HG02852 (cell line): ENCODE results near the gene ACSS2.

Experiments used
- ATAC-seq: cut with Tn5 transposase; IDR thresholded peaks from one replicate; pipeline ENCODE4 v1.9.1; 2021; ENCODE audit warnings: mild to moderate bottlenecking, moderate library complexity; ENCODE audit not compliant: unreplicated experiment

ACSS2 gene

GRCh38 chr20:34907616-34908469 lies 31.4 kb downstream of the ACSS2 start:
- no peak for ATAC-seq

DNA sequence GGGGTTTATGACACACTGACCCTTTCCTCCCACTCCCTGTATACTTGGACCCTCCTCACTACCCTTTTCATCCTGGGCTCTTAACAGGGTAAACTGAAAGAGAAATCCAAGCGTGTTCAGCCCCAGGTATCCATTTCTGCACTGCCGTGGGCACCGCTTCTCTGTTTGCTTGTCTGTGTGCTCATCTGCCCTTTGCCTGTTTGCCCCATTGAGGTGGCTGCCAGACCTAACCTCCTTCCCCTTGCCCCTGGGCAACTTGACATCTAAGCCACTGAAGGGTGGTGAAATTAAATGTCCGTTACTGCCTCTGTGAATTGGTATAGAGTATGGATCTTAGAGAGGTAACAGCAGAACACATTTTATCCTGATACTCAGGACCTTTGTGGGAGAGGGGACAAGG lies 38.7 kb downstream of the ACSS2 start:
- no peak for ATAC-seq

GRCh38 chr20:34915749-34916455 lies 39.5 kb downstream of the ACSS2 start:
- ATAC-seq, result no peak

- ATAC-seq, result no peak
These were observed 40.5 kb downstream of the ACSS2 start for GRCh38 chr20:34916774-34917354.

GRCh38 chr20:34920055-34920454 lies 43.6 kb downstream of the ACSS2 start:
- ATAC-seq, result no peak

GRCh38 chr20:34921436-34921835 lies 45.0 kb downstream of the ACSS2 start:
- no peak for ATAC-seq

DNA sequence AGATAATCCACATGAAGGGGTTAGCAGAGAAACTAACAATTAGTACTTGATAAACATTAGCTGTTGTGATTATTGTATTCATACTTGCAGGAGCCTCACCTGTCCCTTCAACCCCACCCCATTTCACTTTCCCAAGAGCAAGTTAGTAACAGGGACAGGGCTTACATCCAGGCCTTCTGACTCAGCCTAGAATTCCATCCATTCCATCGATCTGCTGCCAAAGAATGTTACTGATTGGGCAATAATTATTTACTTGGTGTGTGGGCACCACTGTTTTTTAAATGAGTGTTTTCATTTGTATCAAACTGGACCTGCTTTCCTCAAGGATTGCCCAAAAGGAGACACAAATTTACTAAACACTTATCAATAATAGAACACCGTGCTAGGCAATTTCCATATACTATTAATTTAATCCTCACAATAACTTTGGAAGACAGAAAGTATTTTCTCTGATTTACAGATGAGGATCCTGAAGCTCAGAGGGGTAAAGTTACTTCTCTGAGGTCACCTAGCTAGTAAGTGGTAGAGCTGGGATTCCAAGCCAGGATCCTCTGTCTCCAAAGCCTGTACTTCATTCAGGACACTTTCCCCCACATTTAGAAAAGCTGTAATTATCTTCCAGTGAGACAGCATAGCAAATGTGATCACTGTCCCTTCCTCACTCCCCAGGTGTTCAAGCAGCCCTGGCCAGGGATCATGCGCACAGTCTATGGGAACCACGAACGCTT lies 46.4 kb downstream of the ACSS2 start:
- ATAC-seq, result no peak

DNA sequence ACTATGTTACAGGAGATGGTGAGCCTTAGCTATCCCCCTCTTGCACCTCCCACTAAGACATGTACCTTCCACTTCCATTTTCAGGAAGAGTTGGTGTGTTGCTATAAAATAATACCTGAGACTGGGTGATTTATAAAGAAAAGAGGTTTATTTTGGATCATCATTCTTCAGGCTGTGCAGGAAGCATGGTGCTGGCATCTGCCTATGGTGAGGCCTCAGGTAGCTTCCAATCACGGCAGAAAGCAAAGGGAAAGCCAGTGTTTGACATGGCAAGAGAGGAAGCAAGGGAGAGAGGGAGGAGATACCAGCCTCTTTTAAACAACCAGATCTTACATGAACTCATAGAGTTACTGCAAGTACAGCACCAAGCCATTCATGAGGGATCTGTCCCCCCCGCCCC lies 47.0 kb downstream of the ACSS2 start:
- no peak for ATAC-seq

GRCh38 chr20:34925341-34925740 lies 48.9 kb downstream of the ACSS2 start:
- no peak for ATAC-seq

DNA sequence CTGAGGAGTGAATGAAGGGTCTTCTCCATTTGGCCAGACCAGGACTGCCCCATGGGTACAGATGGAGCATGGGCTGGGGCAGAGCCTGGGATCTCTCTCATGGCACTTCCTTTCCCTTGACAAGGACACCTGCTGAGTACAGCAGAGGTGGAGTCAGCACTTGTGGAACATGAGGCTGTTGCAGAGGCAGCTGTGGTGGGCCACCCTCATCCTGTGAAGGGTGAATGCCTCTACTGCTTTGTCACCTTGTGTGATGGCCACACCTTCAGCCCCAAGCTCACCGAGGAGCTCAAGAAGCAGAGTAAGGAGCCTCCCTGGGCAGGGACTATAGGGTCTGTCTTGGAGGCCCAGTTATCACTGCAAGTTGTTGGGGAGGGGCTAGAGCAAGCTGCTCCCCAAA lies 49.6 kb downstream of the ACSS2 start:
- no peak for ATAC-seq

DNA sequence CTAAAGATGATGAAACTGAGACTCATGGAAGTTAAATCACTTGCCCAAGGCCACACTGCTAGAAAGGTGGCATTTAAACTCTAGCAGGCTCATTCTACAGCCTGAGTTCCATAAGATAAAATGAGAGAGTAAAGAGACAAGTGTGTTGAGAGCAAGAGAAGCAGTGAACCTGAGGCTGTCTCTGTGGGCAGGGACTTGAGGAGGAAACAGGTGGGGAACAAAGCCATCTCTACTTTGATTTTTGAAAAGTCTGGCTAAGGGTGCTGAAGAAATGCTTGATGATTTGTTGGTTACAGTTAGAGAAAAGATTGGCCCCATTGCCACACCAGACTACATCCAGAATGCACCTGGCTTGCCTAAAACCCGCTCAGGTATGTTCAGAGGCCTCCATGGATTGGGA lies 50.2 kb downstream of the ACSS2 start:
- no peak for ATAC-seq

- no peak for ATAC-seq
These were observed 51.3 kb downstream of the ACSS2 start for GRCh38 chr20:34927736-34928135.

GRCh38 chr20:34928411-34928810 lies 52.0 kb downstream of the ACSS2 start:
- ATAC-seq, result no peak

- ATAC-seq, result no peak
These were observed 55.4 kb downstream of the ACSS2 start for GRCh38 chr20:34931771-34932170.

- no peak for ATAC-seq
These were observed 62.2 kb downstream of the ACSS2 start for GRCh38 chr20:34938466-34939163.

DNA sequence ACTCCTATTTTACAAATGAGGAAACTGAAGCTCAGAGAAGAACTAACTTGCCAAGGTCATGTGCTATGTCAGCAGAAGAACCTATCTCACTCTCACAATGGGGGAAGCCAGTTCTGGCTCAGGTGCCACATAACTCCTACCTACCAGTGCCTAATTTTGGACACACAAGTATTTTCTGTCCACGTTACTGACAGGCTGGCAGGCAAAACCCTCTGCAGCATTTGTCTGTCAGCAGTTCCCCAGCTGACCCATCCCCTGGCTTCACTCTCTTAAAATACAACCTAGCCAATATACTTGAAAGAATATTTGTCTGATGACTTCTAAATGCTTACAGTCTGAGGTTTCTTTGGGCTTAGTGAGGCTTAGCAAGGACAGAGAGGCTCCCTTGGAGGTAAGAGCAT lies 63.7 kb downstream of the ACSS2 start:
- ATAC-seq, result no peak

DNA sequence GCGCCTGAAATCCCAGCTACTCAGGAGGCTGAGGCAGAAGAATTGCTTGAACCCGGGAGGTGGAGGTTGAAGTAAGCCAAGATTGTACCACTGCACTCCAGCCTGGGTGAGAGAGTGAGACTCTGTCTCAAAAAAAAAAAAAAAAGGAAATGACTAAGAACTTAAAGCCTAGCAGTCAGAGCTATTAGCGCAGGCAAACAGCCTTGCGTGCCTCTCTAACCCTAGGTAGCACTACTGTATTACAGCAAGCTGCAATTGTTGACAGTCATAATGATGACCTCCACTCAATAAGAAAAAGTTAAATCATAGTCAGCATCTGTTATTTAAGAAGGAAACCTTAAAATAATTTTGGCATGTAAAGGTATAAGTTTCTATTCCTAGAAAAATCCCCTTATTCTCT lies 64.8 kb downstream of the ACSS2 start:
- no peak for ATAC-seq

DNA sequence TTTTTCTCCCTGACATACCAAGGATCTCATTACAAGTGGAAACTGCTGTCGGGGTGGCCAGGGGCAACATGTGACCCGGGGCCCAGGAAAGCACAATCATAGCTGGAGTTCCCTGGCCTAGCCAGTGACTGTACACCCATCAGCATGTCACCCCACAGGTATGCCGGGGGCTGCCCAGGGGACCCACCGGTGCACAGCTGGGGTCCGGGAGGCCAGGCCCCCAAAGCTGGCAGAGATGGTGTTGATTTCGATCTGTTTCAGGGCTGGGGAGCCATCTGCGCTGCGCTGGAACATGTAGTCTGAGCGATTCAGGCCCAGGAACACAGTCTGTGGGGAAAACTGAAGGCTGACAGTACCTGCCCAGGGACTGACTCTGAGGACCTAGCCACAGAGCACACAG lies 65.9 kb downstream of the ACSS2 start:
- no peak for ATAC-seq

DNA sequence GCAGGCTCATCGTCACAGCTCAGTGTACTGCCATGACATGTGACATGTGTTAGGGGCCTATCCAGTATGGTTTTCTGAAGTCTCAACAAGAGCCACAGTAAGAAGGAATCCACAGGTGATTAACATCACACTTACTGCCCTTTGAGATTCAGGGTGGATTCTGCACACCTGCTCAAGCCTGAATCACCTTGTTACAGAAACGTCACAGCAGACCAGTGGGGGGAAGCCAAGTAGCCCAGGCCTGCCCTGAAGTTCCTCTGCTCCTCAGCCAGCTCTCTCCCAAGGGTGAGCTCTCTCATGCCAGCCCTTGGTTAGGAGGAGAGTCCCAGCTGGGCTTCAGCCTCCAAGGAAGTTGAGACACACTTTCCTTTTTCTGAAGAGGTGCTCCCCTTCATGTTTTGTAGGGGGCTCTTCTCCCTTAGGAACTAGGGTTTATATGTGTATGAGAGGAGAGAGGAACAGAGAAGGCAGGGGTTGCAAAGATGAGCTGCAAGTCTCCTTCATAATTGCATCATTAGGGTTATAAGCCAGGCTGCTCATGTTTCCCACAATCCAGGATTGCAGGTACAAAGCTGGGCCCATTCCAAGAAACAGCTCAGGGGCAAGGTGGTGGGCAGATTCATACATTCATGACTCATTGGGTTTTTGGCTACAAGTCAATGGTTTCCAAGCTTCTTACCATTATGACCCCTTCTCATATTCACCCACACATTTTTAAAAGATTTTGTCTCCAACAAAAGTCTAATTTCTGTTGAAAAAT lies 67.6 kb downstream of the ACSS2 start:
- no peak for ATAC-seq
